Stimulated activated CD4-positive, alpha-beta T cell treated with anti-CD3 and anti-CD28 coated beads, TNF-alpha, amount 100 ng/mL, for 1 hour (primary cell): Measurements from ENCODE around the gene ELAVL3.

Experiments
- DNase-seq, 3 donors: peaks; one replicate each; pipeline ENCODE4 v3.0.0-alpha.2; 2020; ENCODE audit warnings: low read depth in 3 of 3, low spot score in 1 of 3

Gene ELAVL3

DNA sequence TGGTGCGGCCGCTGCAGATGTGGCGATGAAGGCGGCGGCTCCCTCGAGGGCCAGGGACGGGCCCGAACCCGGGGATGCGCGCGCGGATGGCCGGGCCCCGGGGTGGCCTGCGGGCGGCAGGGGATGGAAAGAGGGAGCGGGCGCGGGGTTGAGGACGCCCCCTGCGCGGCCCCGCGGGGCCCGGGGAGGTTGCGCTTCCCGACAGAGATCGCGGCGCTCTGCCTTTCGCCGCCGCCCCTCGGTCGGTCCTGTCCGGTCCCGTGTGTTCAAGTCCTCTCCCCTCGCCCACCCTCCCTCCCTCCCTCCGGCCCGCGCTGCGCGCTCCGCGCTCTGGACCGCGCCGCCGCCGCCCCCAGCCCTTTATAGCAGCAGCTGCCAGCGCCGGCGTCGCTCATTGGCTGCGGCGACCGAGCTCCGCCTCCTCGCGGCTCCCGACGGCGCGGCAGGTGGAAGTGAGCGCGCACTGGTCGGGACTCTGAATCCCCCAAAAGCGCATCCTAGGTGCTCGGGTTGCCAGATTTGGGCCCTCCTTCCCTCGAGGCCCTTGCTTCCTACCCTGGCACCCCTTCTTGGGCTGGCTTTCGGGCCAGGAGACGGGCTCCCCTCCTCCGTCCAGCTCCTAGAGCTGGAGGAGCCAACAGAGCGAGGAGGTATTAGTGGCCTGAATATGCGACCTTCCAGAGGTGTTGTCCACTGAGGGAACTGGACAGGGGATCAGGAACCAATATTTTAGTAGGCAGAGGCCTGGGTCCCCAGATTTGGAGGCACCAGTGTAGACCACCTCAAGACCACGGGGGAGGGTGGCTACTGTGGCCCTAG, at the start of gene ELAVL3:
TSS of gene ELAVL3 (minus strand) at position 332 of the 819 bp plus-strand sequence. CDS start 438 bp downstream, outside the sequence.
- no peak for DNase-seq

DNA sequence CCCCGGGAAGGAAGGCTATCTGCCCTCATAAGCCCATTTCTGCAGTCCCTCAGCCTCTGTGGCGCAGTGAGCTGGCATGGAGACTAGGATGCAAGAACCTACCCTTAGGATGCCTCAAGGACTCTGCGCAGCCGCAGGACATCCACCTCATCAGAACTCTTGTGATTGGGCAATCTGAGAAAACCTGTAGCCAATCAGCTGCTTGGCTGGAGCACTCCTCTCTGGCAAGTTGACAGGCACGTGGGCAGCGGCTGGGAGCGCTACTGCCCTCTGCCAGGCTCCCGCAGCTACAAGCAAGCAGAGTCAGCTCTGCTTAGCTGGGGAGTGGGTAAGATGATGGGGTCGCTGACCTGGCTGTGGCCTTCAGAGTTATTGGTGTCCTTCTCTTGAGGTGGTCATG, 49.6 kb upstream of the ELAVL3 start:
- DNase-seq = no peak

DNA sequence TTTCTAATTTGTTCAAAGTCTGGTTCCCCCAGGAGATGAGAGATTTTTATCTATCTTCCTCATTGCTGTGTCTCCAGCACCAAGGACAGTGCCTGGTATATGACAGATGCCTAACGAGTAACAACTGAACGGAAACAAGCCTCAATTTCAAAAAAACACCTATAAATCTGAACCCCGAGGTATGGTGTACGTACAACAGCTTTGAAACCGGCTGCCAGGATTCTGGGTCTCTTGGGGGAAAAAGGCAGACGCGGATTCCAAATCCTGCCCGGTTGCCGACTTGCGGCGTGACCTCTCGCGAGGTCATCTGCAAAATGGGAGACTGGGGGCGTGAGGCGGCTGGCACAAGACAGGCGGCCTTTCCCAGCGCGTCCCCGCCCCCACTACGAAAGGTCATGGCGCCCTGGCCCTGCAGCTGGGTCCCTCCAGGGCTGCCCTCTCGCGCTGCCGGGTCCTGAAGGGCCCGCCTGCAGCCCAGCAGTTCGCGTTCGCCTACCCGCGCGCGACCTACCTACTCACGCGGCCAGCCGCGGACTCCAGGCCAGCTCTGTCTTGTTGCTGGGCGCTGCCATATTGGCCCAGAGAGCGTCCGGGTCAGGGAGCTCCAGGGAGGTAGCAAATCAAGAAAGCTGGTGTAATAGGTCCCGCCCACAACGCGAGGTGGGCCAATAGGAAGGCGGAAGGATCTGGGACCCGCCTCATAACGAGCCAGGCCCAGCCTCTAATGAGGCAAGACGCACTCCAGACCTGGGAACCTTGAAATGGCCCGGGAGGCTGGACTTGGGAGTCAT, 47.9 kb upstream of the ELAVL3 start, which contains the start of gene ECSIT:
TSS of gene ECSIT (minus strand) at position 584 of the 791 bp plus-strand sequence. CDS start 9,964 bp downstream, outside the sequence.
- peak; percentile 76 to 87 (median 80) for DNase-seq

DNA sequence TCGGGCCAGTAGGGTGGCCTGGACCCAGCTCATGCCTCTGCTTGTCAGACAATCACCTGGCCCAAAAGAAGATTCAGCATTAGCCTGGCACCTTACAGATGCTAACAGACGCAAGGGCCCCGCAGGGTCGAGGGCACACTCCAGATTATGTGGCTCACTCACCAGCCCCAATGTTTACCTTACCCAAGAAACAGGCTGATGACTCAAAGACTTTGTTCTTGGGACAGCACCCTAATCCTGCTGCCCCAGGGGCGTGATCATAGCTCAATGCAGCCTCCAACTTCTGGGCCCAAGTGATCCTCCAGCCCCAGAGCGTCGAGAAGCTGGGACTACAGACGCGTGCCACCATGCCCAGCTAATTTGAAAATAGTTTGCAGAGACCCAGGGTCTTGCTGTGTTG, 38.3 kb upstream of the ELAVL3 start:
- DNase-seq = no peak

DNA sequence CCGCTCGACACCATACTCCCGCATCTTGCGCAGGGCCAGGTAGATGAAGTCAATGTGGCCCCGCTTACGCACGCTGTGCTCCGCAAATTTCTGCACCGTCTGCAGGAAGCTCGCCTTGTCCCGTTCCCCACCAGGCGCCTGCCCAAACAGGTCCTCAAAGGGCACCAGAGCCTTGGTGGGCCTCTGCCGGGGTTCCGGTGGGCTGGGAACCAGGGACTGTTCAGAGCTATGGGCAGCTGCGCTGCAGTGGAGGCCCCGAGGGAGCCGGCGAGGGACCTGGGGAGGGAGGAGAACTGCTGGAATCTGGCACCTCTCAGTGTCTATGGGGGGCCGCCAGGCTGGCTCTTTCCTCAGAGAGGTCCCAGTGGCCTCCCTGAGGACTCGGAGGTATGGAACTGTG, 33.1 kb upstream of the ELAVL3 start:
- no peak for DNase-seq

DNA sequence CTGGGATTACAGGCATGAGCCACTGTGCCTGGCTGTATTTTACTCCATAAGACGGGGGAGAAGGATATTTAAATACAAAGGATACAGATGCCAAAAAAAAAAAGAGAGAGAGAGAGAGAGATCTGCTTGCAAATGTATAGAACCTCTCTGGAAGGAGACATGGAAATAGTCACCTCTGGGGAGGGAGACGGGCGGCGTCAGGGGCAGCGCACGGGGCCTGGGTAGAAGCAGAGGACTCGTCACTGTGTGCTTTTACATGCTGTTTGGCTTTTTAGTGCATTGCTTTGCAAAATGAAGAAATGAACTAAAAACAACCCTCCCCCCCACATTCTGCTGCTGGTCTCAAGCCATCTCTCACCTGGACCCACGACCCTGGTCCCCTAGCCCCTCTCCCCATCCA, 29.6 kb upstream of the ELAVL3 start:
- DNase-seq = no peak

DNA sequence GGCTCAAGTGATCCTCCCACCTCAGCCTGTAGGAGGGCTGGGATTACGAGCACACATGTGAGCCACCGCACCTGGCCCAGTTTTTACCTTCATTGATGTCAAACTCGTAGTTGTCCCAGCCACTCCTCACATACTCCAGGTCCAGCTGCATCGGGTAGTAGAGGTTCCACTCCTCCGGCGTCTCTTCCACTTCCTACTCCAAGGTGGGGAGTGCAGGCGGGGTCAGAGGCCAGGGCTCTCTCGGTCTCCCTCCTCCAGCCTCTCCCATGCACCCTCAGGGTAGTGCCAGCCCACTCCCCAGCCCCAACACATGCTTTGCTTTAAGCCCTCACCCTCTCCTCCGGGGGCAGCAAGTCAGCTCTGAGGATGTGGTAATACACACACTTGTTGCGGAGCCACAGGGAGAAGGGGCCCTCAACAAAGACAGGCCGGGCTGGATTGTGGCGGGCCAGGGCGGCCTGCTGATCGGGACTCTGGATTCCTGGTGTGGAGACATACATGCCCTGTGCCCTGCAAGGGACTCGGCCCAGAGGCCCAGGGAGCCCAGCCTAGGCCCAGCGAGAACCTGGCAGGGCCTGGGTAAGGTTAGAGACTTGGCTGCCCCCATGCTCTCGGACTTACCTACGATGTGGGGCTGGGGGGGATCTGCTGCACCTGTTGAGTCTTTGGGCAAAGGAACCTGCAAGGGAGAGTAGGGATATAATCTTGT, 26.7 kb upstream of the ELAVL3 start:
- DNase-seq = no peak

DNA sequence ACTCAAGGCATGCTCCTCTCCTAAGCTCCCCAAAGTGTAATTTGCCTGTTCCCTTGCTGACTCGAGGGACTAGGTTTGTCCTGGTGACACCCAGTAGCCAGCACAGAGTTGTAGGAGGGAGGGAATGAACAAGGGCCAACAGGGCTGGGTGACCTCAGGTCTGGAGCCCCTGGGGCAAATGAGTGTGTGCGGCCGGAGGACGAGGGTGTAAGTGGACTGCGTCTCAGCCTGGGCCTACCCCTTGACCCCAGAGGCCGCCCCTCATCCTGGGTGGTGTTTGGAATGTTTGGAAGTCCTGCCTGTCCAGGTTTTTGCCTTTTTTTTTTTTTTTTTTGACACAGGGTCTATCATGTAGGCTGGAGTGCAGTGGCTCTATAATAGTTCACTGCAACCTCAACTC, 26.1 kb upstream of the ELAVL3 start:
- no peak for DNase-seq

DNA sequence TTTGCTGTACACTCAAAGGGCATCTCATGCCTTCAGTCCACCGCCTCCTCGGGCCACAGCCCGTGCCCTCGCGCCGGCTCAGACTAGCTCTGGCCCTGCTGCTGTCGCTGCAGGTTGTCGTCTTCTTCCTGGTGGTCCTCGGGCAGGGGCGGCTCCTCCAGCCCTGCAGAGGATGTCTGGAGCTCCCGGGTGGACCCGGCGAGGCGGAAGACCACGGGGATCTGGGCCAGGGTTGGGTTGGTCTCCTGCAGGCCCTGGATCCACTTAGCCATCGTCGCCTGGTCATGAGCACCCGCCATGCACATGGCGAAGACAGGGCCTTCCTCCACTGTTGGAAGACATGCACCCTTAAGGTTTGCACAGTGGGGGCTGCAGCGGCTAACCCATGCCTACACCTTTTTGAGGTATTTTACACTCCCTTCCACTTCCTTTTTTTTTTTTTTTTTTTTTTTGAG, 25.3 kb upstream of the ELAVL3 start:
- no peak for DNase-seq

DNA sequence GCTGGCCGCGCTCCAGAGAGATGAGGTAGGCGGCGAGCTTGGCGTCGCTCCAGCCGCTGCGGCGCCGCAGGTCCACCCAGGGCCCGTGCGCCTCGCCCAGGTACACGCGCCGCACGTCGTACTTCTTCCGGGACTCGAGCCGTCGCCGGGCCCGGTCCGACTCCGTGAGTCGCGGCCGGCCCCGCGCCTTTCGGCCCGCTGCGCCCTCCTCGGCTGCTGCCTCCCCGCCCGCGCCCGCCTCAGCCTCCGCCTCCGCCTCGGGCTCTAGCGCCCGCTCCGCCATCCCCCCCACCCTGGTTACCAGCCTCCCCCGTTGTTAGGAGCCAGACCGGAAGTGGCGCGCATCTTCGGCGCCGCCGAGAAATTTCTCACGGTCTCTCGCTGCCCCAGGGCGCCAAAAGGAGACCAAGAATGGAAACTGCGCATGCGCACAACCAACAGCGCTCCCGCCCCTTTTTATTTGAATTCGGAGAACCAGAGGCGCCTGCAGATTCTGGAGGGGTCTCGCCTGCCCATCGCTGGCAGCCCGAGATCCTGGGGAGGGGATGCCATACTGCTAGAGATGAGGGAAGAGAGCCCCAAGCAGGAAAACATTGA, 24.8 kb upstream of the ELAVL3 start, which contains the start of gene ZNF653:
TSS of gene ZNF653 (minus strand) at position 336 of the 597 bp plus-strand sequence. CDS start at position 283, 53 bp downstream.
- DNase-seq = peak; percentile 88 to 94 (median 92)

DNA sequence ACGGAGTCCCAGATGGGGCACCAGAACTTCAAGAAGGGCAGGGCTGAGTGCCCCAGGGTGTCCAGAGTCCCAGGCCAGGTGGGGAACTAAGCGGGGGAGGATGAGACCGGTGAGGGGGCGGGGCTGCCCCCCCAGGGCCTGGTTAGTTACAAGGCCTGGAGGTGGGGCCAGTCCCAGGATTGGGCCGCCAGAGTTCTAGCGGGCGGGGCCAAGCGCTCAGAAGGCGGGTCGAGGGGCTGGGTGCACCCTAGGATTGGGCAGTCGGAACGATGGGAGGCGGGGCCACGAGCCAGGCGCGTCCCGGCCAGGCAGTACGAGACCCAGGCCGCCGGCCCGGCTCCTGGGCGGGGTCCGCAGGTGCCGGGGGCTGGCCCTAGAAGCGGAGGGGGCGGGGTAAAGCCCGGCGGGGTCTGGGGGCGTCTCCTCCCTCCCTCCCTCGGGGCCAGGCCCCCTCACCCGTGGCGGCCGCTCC, 24.2 kb upstream of the ELAVL3 start:
- peak; percentile 90 to 93 (median 92) for DNase-seq

DNA sequence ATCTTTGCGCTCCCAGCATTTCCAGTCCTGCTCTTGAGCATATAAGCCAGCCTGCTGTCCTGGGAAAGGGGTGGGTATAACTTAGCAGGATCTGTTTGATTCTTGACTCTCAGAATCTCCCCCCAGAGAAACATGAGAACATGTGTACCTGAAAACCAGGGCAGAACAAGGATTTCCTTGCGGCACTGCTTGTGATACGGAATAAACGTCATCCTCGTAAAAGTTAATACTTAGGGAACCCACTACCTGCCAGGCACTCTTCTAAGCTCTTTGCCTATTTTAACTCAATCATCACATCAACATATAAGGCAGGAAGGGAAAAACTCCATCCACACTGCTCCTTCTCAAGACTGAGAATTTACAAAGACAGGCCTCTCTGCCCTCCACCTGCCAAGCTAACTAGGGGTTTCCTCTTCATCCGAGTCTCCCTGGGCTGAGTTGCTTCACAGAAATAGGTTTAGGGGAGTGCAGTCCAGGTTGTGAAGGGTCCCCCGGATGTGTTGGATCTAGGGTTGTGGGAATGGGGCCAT, 23.7 kb upstream of the ELAVL3 start:
- DNase-seq = no peak

DNA sequence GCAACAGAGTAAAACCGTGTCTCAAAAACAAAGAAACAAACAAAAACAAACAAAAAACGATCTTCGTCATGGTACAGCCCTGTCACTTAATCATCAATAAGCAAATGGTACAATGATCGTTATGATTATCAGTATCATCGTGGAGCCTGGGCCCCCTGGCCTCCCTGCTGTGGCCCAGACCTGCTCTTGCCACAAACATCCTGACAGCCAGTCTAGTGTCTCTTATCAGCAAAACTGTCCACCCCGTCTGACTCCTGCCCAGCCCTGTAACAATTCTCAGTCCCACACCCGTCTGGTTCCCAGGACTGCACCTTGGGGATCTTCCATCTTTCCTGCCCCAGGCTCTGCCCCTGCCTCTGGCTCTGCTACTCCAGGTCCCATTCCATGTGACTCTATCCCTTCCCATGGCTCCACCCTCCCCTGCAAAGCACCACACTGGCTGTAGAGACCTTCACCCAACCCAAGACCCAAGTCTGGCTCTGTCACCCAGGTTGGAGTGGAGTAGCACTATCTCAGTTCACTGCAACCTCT, 19.1 kb upstream of the ELAVL3 start:
- DNase-seq = no peak

DNA sequence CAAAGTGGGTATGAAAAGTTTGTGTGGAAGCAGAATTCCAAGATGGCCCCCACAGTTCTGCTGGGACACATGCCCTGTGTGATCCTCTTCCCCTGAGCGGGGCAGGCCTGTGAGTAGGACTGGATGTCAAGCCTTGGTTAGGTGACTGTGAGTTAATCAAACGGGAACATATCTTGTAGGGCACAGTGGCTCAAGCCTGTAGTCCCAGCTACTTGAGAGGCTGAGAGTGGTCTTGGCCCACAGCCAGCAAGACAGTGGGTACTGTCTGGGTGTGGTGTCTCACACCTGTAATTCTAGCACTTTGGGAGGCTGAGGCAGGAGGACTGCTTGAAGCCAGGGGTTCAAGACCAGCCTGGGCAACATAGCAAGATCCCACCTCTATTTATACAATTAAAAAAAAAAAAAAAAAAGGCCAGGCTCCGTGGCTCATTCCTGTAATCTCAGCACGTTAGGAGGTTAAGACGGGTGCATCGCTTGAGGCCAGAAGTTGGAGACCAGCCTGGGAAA, 18.4 kb upstream of the ELAVL3 start:
- no peak for DNase-seq

DNA sequence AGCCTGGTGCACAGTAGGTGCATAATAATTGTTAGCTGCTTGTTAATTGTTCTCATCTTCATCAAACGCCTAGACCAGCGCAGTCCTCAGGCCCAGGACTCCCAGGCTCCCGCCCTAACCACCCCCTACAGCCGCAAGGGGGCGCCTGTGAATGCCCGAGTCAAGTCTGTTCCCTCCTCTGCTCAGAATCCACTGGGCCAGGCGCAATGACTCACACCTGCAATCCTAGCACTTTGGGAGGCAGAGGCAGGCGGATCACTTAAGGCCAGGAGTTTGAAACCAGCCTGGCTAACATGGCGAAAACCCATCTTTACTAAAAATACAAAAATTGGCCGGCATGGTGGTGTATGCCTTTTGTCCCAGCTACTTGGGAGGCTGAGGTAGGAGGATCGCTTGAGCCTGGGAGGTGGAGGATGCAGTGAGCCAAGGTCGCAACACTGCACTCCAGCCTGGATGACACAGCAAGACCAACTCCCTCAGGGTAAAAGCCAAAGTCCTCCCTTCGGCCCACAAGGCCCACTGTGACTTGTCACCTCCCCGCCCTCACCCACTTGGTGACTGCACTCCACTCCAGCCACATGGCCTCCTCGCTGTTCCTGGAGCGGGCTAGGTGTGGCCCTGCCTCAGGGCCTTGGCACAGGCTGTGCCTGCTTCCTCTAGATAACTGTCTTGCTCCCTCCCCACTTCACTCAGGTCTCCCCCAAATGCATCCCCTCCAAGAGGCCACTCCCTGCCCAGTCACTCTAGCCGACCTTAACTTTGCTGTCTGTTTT, 15.7 kb upstream of the ELAVL3 start:
- DNase-seq = peak in 2 of 3 donors; percentile 27 to 52

DNA sequence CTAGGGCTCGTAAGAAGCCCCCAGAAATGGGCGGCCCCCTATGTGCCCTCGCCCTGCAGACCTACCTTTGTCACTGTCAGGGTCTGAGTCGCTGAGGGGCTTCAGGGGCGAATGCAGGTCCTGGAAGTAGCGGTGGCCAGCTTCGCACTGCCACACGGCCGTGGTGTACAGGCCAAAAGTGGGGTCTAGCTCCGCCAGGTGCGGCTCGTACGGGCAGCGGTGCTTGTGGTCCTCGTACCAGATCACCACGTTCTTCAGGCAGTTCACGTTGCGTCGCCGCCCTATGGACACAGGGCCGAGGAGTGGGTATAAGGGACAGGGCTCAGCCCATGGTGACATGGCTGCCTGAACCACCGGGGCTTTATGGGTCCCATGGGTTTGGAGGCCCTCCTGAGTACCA, 15.0 kb upstream of the ELAVL3 start:
- DNase-seq = no peak

DNA sequence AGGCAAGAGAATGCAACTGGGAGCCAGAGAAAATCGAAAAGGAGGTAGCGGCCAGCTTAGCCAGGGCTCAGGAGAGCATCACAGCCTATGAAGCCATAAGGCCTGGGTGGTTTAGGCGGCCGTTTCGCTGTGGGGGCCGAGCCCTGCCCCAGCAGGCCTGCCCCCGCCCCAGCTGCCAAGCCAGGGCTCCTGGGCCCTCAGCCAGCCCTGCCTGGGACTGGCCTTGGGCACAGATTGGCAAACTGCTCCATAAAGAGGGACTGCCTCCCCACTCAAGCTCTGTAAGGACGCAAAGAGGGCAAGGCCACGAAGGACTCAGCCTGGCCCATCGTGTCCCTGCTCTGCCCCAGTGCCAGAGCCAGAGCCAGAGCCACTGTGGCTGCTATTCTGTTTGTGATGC, 14.6 kb upstream of the ELAVL3 start:
- DNase-seq = no peak

DNA sequence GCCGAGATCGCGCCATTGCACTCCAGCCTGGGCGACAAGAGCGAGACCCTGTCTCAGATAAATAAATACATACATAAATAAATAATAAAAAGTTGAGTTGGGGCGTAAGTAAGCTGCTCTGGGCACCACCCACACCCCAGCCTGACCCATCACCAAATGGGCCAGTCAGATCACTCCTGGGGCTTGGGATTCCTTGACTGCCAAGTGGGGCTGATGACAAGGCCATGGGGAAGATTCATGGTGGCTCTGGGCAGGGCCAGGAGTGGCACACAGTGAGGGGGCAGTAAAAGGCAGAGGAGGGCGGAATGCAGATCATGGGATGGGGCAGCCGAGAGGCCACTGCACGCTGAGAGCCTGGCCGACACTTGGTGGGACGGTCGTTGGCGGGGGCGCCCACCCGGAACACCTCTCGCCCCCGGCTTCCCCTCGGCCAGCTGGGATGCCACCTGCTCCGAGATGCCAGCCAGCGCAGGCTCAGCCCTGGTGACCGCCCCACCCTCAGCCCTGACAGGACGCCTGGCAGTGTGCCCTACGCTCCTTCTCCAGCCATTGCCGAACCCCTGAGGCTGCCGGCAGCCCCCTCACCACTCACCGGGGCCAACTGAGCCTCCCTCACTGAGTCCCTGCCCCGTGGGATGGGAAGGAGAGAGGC, 13.9 kb upstream of the ELAVL3 start:
- DNase-seq = no peak

DNA sequence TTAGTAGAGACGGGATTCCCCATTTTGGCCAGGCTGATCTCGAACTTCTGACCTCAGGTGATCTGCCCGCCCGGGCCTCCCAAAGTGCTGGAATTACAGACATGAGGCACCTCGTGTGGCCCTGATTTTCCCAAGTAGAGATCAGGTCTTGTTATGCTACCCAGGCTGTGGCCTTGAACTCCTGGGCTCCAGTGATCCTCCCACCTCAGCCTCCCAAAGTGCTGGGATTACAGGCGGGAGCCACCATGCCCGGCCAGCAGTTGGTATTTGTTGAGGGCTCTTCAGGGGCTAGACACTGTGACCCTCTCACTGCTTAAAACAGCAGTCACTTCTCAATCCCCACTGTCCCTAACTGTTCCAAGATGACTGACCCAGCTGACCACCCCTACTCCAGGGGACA, 8.5 kb upstream of the ELAVL3 start:
- no peak for DNase-seq
